Right lobe of liver (tissue), 4 donors: ENCODE results near the gene BCDIN3D.

Experiments used
- POLR2A ChIP-seq: fragments of 450-650 bp; IDR thresholded peaks from one replicate; pipeline ENCODE4 v1.6.1; 2017; ENCODE audit warnings: antibody characterized with exemption, mild to moderate bottlenecking
- TF ChIP-seq, protein P1 (sequence below), 4 donors: fragments of 200-600 bp in 3 of 4; fragments of 450-650 bp in 1 of 4; IDR thresholded peaks; one replicate each; pipeline versions ENCODE4 v1.5.1 to v1.8.0; 2016 to 2022; ENCODE audit warnings: antibody characterized with exemption in 4 of 4, mild to moderate bottlenecking in 2 of 4
- donor health status: DM: no; HTN: no; CAD: no.
- donor health status: DM: no; HTN: no; CAD: no.
- donor health status: DM: no; HTN: yes; CAD: no.

DNA sequence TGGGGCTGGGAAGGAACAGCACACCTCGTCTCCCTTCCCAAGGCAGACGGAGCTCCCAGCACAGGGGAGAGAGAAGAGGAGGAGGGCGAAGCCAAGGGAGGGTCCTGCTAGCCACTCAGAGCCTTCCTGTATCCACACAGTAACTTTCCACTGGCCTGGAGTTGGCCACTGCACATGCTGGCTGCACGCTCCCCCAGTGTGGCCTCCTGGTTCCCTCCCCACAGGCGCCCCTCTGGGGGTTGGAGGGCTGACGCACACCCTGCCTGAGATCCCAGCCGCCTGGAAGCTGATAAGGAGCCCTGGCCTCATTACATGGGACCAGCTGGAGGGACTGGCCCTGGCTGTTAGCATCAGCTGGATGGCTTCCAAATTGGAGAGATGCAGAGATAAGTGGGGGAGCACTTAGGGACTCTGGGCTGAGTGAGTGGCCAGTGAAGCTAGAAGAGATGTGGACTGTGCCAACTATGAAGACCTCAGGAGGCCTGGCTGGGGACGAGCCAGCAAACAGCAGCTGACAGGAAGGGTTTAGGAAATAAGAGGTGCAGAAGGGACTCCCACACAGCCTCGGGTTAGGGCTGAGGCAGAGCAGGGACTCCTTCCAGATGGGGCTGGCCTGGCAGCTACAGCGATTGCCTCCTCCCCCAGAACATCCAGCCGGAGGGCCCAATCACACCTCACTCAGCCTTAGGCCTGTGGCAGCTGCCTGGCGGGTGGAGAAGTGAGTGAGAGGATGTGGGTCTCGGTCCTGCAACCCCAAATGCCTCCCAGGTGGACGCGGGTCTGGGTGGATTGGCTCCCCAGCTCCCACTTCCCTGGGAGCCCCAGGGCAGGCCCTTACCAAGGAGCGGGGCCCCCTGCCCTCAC is 26.3 kb upstream of the BCDIN3D start:
- TF ChIP-seq, protein P1, sequence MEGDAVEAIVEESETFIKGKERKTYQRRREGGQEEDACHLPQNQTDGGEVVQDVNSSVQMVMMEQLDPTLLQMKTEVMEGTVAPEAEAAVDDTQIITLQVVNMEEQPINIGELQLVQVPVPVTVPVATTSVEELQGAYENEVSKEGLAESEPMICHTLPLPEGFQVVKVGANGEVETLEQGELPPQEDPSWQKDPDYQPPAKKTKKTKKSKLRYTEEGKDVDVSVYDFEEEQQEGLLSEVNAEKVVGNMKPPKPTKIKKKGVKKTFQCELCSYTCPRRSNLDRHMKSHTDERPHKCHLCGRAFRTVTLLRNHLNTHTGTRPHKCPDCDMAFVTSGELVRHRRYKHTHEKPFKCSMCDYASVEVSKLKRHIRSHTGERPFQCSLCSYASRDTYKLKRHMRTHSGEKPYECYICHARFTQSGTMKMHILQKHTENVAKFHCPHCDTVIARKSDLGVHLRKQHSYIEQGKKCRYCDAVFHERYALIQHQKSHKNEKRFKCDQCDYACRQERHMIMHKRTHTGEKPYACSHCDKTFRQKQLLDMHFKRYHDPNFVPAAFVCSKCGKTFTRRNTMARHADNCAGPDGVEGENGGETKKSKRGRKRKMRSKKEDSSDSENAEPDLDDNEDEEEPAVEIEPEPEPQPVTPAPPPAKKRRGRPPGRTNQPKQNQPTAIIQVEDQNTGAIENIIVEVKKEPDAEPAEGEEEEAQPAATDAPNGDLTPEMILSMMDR (IDR thresholded peaks at IDR 0.05): no peak
- TF ChIP-seq POLR2A: no peak
